Psoas muscle (tissue), 8 donors: ENCODE results near the gene CAPN14. TPM values are rescaled to one million over a fixed set of nuclear protein-coding genes. Genes with fewer than 3 reads are reported as not detected.

ENCODE experiments used
- ATAC-seq, 4 donors: fragments of 200-7000 bp; cut with Tn5 transposase; one replicate each; pipeline ENCODE4 v1.9.1; 2020; ENCODE audit warnings: moderate library complexity in 3 of 4, mild to moderate bottlenecking in 2 of 4
- DNase-seq, 2 donors: peaks; one replicate each; pipeline ENCODE4 v3.0.0-alpha.2; 2020
- H3K27ac ChIP-seq: fragments of 200-600 bp; one replicate; pipeline ENCODE4 v1.8.0; 2022
- H3K27me3 ChIP-seq, 3 donors: fragments of 200-600 bp in 1 of 3; one replicate each; pipeline versions ENCODE4 v1.6.1 to v1.8.0; 2013 to 2022; ENCODE audit warnings: low read length in 2 of 3, mild to moderate bottlenecking in 2 of 3, moderate library complexity in 1 of 3; ENCODE audit not compliant: insufficient read depth in 3 of 3
- H3K36me3 ChIP-seq, 2 donors: fragments of 200-600 bp in 1 of 2; one replicate each; pipeline versions ENCODE4 v1.6.1 to v1.8.0; 2013 to 2022; ENCODE audit warnings: low read depth in 1 of 2, mild to moderate bottlenecking in 1 of 2, moderate library complexity in 1 of 2; ENCODE audit not compliant: insufficient read depth in 1 of 2
- H3K4me1 ChIP-seq: fragments of 200-600 bp; one replicate; pipeline ENCODE4 v1.8.0; 2022
- H3K4me3 ChIP-seq: fragments of 200-600 bp; one replicate; pipeline ENCODE4 v1.8.0; 2022; ENCODE audit warnings: mild to moderate bottlenecking
- H3K9me3 ChIP-seq: fragments of 200-600 bp; one replicate; pipeline ENCODE4 v1.8.0; 2022
- CTCF ChIP-seq: fragments of 200-600 bp; IDR thresholded peaks from one replicate; pipeline ENCODE4 v1.8.0; 2022; ENCODE audit warnings: antibody characterized with exemption
- WGBS, 3 donors: extraction: QIAGEN DNeasy Blood & Tissue Kit; methylation state at CpG; one replicate each; pipeline versions ENCODE4 v1.1.6 to v1.1.7; 2013; 5-methylcytosine and 5-hydroxymethylcytosine counted together
- intact Hi-C, 2 donors: fragments of 100-400 bp; cut with DNase I; formaldehyde crosslinking; loops; one replicate each; pipeline versions ENCODE4 v1.11.0 to v1.14.2; 2022
- polyA plus RNA-seq, 3 donors: library from polyadenylated mRNA; stranded (reverse); fragments of 200-250 nt; gene quantifications; one replicate each; pipeline ENCODE4 v1.2.3, GENCODE V29; 2013
- total RNA-seq, 4 donors: library from RNA; stranded (reverse); fragmentation: NEBNext Ultra II Directional in 2 of 4; extraction: Animal tissue kit (Norgen Biotek cat#: 25700) in 2 of 4; gene quantifications; one replicate each; pipeline versions ENCODE4 v1.2.1 to v1.2.4, GENCODE V29; 2021 to 2023
- donor health status: healthy with polysubstance abuse.
- donor health status: DM: no; HTN: no; CAD: no; lungs with moderate emphysema.
- donor health status: Bipolar disorder and iron deficiency.
- donor health status: healthy.
- donor health status: DM: yes; HTN: yes; CAD: no.
- donor health status: DM: no; HTN: no; CAD: no.
- donor health status: DM: no; HTN: no; CAD: no.
- donor health status: DM: yes; HTN: yes; CAD: no.

Gene CAPN14
- total and polyA plus RNA-seq, 7 donors, result 0.01 to 0.13 (median 0.03) TPM; not detected in 3

- Histone ChIP-seq H3K4me3 (no peak overlapping the region), H3K4me1 (no peaks in the 10 kb centered on the region), H3K36me3 (no peaks in the 10 kb centered on the region), H3K27ac (no peak overlapping the region), H3K27me3 (peaks cover 0 to 2% (median 0%) of the 10 kb centered on the region in 3 donors), H3K9me3 (no peaks in the 10 kb centered on the region)
- ATAC-seq, result no peak
- no peak for TF ChIP-seq CTCF
- DNase-seq, result no peak
- intact Hi-C loops, result no loop called here
- 78 to 82% (median 80%) methylated on average over 5 of the region's 5 CpGs for WGBS, 3 donors
These were observed 69.7 kb downstream of the CAPN14 start for GRCh38 chr2:31147645-31148044.

GRCh38 chr2:31142110-31142509, 75.2 kb downstream of the CAPN14 start:
- TF ChIP-seq CTCF, result no peak
- no peaks in the 10 kb centered on the region for H3K36me3 ChIP-seq
- WGBS, 3 donors, result 62 to 68% (median 62%) methylated on average over 3 of the region's 3 CpGs
- DNase-seq, result no peak
- peaks cover 0 to 21% (median 11%) of the 10 kb centered on the region in 3 donors for H3K27me3 ChIP-seq
- ATAC-seq, result no peak
- H3K4me3 ChIP-seq, result no peak overlapping the region
- H3K27ac ChIP-seq, result no peak overlapping the region
- H3K4me1 ChIP-seq, result peaks cover 10% of the 10 kb centered on the region
- H3K9me3 ChIP-seq, result no peaks in the 10 kb centered on the region
- intact Hi-C loops, result no loop called here

- Histone ChIP-seq H3K9me3 (no peaks in the 10 kb centered on the region), H3K27me3 (peaks cover 0 to 24% (median 12%) of the 10 kb centered on the region in 3 donors)
- no peak for TF ChIP-seq CTCF
These were observed 75.8 kb downstream of the CAPN14 start for GRCh38 chr2:31141443-31142085.

GRCh38 chr2:31140151-31140550, 77.2 kb downstream of the CAPN14 start:
- intact Hi-C loops, result no loop called here
- Histone ChIP-seq H3K36me3 (no peaks in the 10 kb centered on the region), H3K27me3 (peaks cover 0 to 38% (median 18%) of the 10 kb centered on the region in 3 donors), H3K4me3 (no peak overlapping the region), H3K27ac (no peak overlapping the region), H3K9me3 (no peaks in the 10 kb centered on the region), H3K4me1 (peaks cover 13% of the 10 kb centered on the region)
- TF ChIP-seq CTCF, result no peak
- ATAC-seq, result no peak
- 92 to 95% (median 95%) methylated on average over 8 of the region's 8 CpGs for WGBS, 3 donors
- DNase-seq, result no peak

More at GRCh38 chr2:31141443-31142085, 75.8 kb downstream of the CAPN14 start:
- no peak overlapping the region for H3K4me3 ChIP-seq
- no peak overlapping the region for H3K27ac ChIP-seq
- H3K4me1 ChIP-seq, result peaks cover 13% of the 10 kb centered on the region
- ATAC-seq (no peak), DNase-seq (no peak)
- intact Hi-C loops, result no loop called here
- 77 to 82% (median 80%) methylated on average over 15 of the region's 15 CpGs for WGBS, 3 donors
- no peaks in the 10 kb centered on the region for H3K36me3 ChIP-seq

GRCh38 chr2:31139671-31140070, 77.6 kb downstream of the CAPN14 start:
- peaks cover 0 to 43% (median 21%) of the 10 kb centered on the region in 3 donors for H3K27me3 ChIP-seq
- intact Hi-C loops, result no loop called here
- TF ChIP-seq CTCF, result no peak
- H3K4me1 ChIP-seq, result peaks cover 13% of the 10 kb centered on the region
- H3K27ac ChIP-seq, result no peak overlapping the region
- WGBS, 3 donors, result 97% methylated on average over 4 of the region's 4 CpGs
- ATAC-seq, result no peak
- H3K4me3 ChIP-seq, result no peak overlapping the region
- H3K9me3 ChIP-seq, result no peaks in the 10 kb centered on the region
- DNase-seq, result no peak
- H3K36me3 ChIP-seq, result no peaks in the 10 kb centered on the region
